ENCODE measurements around the gene BPIFB1.

BPIFB1 gene

DNA sequence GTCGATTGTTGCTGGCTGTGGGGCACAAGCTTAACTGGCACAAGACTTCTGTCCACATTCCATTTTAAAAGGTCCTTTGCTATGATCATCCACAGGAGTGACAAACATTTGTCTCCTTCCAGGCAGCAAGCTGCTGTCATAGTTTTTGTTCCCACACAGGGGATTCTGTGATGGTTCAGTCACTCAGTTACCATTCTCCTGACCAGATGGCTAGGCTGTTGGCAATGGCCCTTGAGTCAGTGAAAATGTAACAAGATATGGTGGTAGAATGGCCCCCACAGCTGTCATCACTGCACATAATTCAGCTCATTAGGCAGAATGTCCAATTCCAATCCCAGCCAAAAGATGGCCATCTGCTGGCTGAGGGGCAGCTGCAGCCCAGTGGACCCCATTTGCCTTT lies 33.6 kb upstream of the BPIFB1 start:
- no peak for DNase-seq (ENCODE audit: extremely low read depth, insufficient read length)
- no peaks in the 10 kb centered on the region for H3K27me3 ChIP-seq (replicated peaks; ENCODE audit: control insufficient read depth, insufficient read depth, low read length)
- no peaks in the 10 kb centered on the region for H3K36me3 ChIP-seq (ENCODE audit: control insufficient read depth, insufficient read depth, low read length)
- TF ChIP-seq, protein P1, sequence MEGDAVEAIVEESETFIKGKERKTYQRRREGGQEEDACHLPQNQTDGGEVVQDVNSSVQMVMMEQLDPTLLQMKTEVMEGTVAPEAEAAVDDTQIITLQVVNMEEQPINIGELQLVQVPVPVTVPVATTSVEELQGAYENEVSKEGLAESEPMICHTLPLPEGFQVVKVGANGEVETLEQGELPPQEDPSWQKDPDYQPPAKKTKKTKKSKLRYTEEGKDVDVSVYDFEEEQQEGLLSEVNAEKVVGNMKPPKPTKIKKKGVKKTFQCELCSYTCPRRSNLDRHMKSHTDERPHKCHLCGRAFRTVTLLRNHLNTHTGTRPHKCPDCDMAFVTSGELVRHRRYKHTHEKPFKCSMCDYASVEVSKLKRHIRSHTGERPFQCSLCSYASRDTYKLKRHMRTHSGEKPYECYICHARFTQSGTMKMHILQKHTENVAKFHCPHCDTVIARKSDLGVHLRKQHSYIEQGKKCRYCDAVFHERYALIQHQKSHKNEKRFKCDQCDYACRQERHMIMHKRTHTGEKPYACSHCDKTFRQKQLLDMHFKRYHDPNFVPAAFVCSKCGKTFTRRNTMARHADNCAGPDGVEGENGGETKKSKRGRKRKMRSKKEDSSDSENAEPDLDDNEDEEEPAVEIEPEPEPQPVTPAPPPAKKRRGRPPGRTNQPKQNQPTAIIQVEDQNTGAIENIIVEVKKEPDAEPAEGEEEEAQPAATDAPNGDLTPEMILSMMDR (IDR thresholded peaks at IDR 0.05; ENCODE audit: insufficient read depth, low read length, poor library complexity, severe bottlenecking): no peak
- H3K4me3 ChIP-seq (replicated peaks; ENCODE audit: low read depth, low read length): no peak overlapping the region

DNA sequence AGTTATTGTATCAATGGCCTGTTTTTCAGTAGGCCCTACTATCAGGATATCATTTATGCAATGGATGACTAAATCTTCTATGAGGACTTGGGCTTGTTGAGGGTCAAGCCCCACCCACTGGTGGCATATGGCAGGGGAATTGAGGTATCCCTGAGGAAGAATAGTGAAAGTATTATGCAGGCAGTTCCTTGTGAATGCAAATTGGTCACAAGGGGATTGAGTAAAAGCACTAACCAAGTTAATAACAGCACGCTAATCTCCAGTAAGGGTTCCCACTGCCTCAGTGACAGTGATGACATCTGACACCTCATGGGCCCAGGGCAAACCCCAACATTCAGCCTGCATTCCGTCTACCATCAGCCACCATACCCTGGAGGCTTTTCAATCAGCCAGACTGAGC lies 32.3 kb upstream of the BPIFB1 start:
- no peaks in the 10 kb centered on the region for H3K36me3 ChIP-seq (ENCODE audit: control insufficient read depth, insufficient read depth, low read length)
- TF ChIP-seq, protein P1 (IDR thresholded peaks at IDR 0.05; ENCODE audit: insufficient read depth, low read length, poor library complexity, severe bottlenecking): no peak
- no peak for DNase-seq (ENCODE audit: extremely low read depth, insufficient read length)
- H3K27me3 ChIP-seq (replicated peaks; ENCODE audit: control insufficient read depth, insufficient read depth, low read length): no peaks in the 10 kb centered on the region
- H3K4me3 ChIP-seq (replicated peaks; ENCODE audit: low read depth, low read length): no peak overlapping the region

DNA sequence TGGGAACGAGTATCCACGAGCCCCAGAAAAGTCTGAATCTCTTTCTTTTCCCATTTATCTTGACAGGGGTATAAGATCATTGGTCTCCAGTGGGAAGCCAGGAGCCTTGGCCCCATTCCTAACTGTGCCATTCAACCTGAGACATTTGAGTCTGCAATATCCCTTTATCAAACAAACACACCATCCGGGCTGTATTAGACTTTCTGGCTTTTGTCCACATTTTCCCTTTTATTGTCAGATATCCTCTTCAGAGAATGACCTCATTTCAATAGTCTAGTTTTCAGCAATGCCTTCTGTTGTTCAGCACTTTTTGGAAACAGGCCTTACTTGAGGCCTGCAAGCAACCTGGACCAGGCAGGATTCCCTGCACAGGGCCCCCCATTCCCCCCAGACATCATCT lies 31.5 kb upstream of the BPIFB1 start:
- H3K4me3 ChIP-seq (replicated peaks; ENCODE audit: low read depth, low read length): no peak overlapping the region
- TF ChIP-seq, protein P1 (IDR thresholded peaks at IDR 0.05; ENCODE audit: insufficient read depth, low read length, poor library complexity, severe bottlenecking): no peak
- H3K27me3 ChIP-seq (replicated peaks; ENCODE audit: control insufficient read depth, insufficient read depth, low read length): no peaks in the 10 kb centered on the region
- no peaks in the 10 kb centered on the region for H3K36me3 ChIP-seq (ENCODE audit: control insufficient read depth, insufficient read depth, low read length)
- no peak for DNase-seq (ENCODE audit: extremely low read depth, insufficient read length)

DNA sequence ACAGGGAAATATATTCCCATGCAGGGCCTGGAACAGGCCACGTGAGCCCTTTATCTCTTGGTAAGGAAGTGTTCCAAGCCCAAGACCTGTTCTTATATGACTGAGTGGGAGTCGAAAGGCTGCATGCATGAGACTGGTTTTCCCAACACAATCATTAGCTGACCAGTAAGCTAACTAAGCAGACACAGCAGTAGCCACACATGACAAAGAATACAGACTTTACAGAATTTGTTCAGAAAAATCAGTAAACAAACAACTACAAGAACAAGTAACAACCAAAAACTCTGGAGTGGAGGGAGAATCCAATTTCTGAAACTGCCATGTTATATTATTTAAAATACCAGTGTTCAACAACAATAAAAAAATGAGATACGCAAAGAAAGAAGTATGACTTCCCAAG lies 30.6 kb upstream of the BPIFB1 start:
- TF ChIP-seq, protein P1 (IDR thresholded peaks at IDR 0.05; ENCODE audit: insufficient read depth, low read length, poor library complexity, severe bottlenecking): no peak
- no peak overlapping the region for H3K4me3 ChIP-seq (replicated peaks; ENCODE audit: low read depth, low read length)
- DNase-seq (ENCODE audit: extremely low read depth, insufficient read length): no peak
- H3K36me3 ChIP-seq (ENCODE audit: control insufficient read depth, insufficient read depth, low read length): no peaks in the 10 kb centered on the region
- no peaks in the 10 kb centered on the region for H3K27me3 ChIP-seq (replicated peaks; ENCODE audit: control insufficient read depth, insufficient read depth, low read length)

GRCh38 chr20:33255005-33255404 lies 28.0 kb upstream of the BPIFB1 start:
- DNase-seq (ENCODE audit: extremely low read depth, insufficient read length): no peak
- Histone ChIP-seq H3K36me3 (ENCODE audit: control insufficient read depth, insufficient read depth, low read length) (no peaks in the 10 kb centered on the region), H3K27me3 (replicated peaks; ENCODE audit: control insufficient read depth, insufficient read depth, low read length) (no peaks in the 10 kb centered on the region), H3K4me3 (replicated peaks; ENCODE audit: low read depth, low read length) (no peak overlapping the region)
- TF ChIP-seq, protein P1 (IDR thresholded peaks at IDR 0.05; ENCODE audit: insufficient read depth, low read length, poor library complexity, severe bottlenecking): no peak

DNA sequence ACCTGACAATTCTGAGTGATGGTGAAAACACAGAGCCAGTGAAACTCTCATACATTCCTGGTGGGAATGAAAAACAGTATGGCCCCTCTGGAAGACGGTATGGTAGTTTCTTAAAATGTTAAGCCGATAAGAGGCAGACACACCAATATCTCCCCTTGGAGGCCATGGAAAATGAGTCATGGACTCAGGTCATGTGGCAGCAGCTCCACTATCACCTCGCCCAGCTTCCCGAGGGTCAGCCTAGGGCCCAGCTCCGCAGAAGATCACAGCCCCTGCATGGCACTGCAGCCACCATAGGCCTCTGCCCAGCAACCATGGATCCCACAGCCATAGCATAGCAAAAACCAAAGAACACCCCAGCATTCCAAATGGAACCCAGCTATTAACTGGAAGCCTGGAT lies 25.8 kb upstream of the BPIFB1 start:
- no peak overlapping the region for H3K4me3 ChIP-seq (replicated peaks; ENCODE audit: low read depth, low read length)
- TF ChIP-seq, protein P1 (IDR thresholded peaks at IDR 0.05; ENCODE audit: insufficient read depth, low read length, poor library complexity, severe bottlenecking): no peak
- no peaks in the 10 kb centered on the region for H3K27me3 ChIP-seq (replicated peaks; ENCODE audit: control insufficient read depth, insufficient read depth, low read length)
- no peaks in the 10 kb centered on the region for H3K36me3 ChIP-seq (ENCODE audit: control insufficient read depth, insufficient read depth, low read length)
- DNase-seq (ENCODE audit: extremely low read depth, insufficient read length): no peak
